Measurements from ENCODE around the gene ZDHHC6.

ZDHHC6 gene

GRCh38 chr10:112461029-112461887, 14.5 kb upstream of the ZDHHC6 start:
- Histone ChIP-seq H3K27me3 (no peaks in the 10 kb centered on the region), H3K9me3 (no peaks in the 10 kb centered on the region), H3K36me3 (peaks cover 16% of the 10 kb centered on the region), H3K4me1 (no peaks in the 10 kb centered on the region), H3K4me3 (ENCODE audit: low read depth, low read length) (no peak overlapping the region)
- TF ChIP-seq, protein P1, sequence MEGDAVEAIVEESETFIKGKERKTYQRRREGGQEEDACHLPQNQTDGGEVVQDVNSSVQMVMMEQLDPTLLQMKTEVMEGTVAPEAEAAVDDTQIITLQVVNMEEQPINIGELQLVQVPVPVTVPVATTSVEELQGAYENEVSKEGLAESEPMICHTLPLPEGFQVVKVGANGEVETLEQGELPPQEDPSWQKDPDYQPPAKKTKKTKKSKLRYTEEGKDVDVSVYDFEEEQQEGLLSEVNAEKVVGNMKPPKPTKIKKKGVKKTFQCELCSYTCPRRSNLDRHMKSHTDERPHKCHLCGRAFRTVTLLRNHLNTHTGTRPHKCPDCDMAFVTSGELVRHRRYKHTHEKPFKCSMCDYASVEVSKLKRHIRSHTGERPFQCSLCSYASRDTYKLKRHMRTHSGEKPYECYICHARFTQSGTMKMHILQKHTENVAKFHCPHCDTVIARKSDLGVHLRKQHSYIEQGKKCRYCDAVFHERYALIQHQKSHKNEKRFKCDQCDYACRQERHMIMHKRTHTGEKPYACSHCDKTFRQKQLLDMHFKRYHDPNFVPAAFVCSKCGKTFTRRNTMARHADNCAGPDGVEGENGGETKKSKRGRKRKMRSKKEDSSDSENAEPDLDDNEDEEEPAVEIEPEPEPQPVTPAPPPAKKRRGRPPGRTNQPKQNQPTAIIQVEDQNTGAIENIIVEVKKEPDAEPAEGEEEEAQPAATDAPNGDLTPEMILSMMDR (IDR thresholded peaks at IDR 0.05; ENCODE audit: low read depth, low read length) = no peak
- no peak for DNase-seq

DNA sequence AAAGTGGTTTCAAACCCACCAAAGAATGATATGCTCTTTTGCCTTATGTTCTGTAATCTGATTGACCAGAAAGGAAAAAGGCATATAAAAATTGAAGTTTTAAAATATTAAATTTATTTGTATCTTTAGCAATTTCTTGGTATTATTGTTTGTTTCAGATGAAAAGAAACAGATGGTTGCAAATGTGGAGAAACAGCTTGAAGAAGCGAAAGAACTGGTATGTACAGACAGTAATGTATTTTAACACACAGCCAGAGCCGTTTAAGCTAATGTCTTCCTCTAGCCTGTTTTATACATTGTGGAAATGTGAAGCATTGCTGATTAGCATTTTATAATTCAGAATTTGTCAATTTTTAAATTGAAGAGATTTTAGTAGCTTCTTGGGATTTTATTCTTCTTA, 13.7 kb upstream of the ZDHHC6 start:
- Histone ChIP-seq H3K9me3 (no peaks in the 10 kb centered on the region), H3K36me3 (peaks cover 8% of the 10 kb centered on the region)
- TF ChIP-seq, protein P1 (IDR thresholded peaks at IDR 0.05; ENCODE audit: low read depth, low read length) = no peak

DNA sequence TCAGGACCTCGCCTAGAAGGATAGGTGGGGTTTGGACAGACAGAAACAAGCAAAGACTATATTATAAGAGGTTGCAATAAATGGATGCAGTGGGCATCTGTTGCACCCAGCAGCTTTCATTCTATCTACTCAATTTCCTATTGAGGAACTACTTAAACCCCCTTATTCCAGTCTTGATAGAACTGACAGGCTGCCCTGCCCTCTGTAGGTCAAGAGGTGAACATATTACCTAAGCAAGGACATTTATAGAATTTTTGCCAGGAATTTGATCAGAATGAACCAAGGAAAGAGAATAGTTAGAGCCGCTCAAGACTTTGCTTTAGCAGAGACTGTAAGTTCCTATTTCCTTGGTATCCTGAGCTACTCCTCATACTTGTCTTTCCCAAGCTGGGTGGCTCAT, 9.8 kb upstream of the ZDHHC6 start:
- no peaks in the 10 kb centered on the region for H3K27me3 ChIP-seq
- no peak overlapping the region for H3K4me3 ChIP-seq (ENCODE audit: low read depth, low read length)
- H3K4me1 ChIP-seq = no peaks in the 10 kb centered on the region
- H3K36me3 ChIP-seq = no peaks in the 10 kb centered on the region; the same call in 1 of the 2 replicates
- DNase-seq = no peak
- TF ChIP-seq, protein P1 (IDR thresholded peaks at IDR 0.05; ENCODE audit: low read depth, low read length) = no peak
- no peaks in the 10 kb centered on the region for H3K9me3 ChIP-seq

More for the DNA sequence above, 13.7 kb upstream of the ZDHHC6 start:
- Histone ChIP-seq H3K4me1 (no peaks in the 10 kb centered on the region), H3K27me3 (no peaks in the 10 kb centered on the region), H3K4me3 (ENCODE audit: low read depth, low read length) (no peak overlapping the region)
- no peak for DNase-seq

DNA sequence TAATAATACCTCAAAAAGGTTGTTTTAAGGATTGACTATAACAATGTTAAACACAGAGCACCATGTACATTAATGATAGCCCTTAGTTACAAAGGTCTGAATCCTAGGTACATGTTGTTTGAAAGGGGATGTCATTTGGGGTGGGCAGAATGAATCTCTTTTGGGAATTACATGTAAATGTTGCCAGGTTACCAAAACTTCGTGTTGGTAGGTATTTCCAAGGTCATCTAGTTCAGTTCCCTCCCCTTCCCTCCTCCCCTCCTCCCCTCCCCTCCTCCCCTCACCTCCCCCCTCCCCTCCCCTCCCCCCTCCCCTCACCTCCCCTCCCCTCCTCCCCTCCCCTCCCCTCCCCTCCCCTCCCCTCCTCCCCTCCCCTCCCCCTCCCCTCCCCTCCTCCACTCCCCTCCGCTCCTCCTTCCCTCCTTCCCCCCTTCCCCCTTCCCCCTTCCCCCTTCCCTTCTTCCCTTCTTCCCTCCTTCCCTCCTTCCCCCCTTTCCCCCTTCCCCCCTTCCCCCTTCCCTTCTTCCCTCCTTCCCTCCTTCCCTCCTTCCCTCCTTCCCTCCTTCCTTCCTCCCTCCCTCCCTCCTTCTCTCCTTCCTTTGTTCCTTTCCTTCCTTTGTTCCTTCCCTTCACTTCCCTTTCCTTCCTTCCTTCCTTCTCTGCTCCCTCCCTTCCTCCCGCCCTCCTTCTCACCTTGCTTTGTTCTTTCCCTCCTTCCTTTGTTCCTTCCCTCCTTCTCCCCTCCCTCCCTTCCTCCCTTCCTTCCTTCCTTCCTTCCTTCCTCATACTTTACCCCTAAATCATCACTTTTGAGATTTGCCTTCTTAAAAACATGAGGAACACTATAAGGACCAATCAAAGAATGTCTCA, 8.4 kb upstream of the ZDHHC6 start:
- Histone ChIP-seq H3K4me1 (no peaks in the 10 kb centered on the region), H3K9me3 (no peaks in the 10 kb centered on the region), H3K27me3 (no peaks in the 10 kb centered on the region), H3K36me3 (no peaks in the 10 kb centered on the region), H3K4me3 (ENCODE audit: low read depth, low read length) (no peak overlapping the region)
- TF ChIP-seq, protein P1 (IDR thresholded peaks at IDR 0.05; ENCODE audit: low read depth, low read length) = no peak
- DNase-seq = no peak

GRCh38 chr10:112448888-112449287, 2.2 kb upstream of the ZDHHC6 start:
- no peaks in the 10 kb centered on the region; the same call in none of the 2 replicates for H3K36me3 ChIP-seq
- TF ChIP-seq, protein P1 (IDR thresholded peaks at IDR 0.05; ENCODE audit: low read depth, low read length) = no peak
- DNase-seq = no peak

More at GRCh38 chr10:112448888-112449287, 2.2 kb upstream of the ZDHHC6 start:
- Histone ChIP-seq H3K4me1 (no peaks in the 10 kb centered on the region; the same call in 1 of the 2 replicates), H3K9me3 (no peaks in the 10 kb centered on the region), H3K27me3 (no peaks in the 10 kb centered on the region), H3K4me3 (ENCODE audit: low read depth, low read length) (no peak overlapping the region)

All from BE2C (cell line).